Measurements from ENCODE around the gene CHST6. TPM values are rescaled to one million over a fixed set of nuclear protein-coding genes. Genes with fewer than 3 reads are reported as not detected.

Gene CHST6
- total RNA-seq, 1 experiment from 2014 or later = 17.9 TPM

- no peak for TF ChIP-seq ELF1 (IDR thresholded peaks at IDR 0.05; ENCODE audit: borderline replicate concordance, low read depth)
- no peak for TF ChIP-seq SP1 (IDR thresholded peaks at IDR 0.05; ENCODE audit: low read depth)
- no peak for TF ChIP-seq REST (IDR thresholded peaks at IDR 0.05; ENCODE audit: low read depth)
- 0 out of 2 replicates have a peak, but pooled peaks have one; percentile 16 for TF ChIP-seq POLR2AphosphoS5 (IDR thresholded peaks at IDR 0.05; ENCODE audit: low read depth, low read length)
- TF ChIP-seq YY1 (IDR thresholded peaks at IDR 0.05; ENCODE audit: extremely low read depth, insufficient replicate concordance, low read depth, low read length) = no peak
Observed at GRCh38 chr16:75491876-75492275, 3.4 kb downstream of the CHST6 start (continued).

- intact Hi-C loops (cut with micrococcal nuclease) = no loop called here
Observed at GRCh38 chr16:75488322-75488721, 6.9 kb downstream of the CHST6 start.

More at GRCh38 chr16:75488322-75488721, 6.9 kb downstream of the CHST6 start:
- Histone ChIP-seq H3K4me3 (replicated peaks in 1 of 2; ENCODE audit: low read depth in 1 of 2, low read length in 2 of 2) (no peak overlapping the region), H3K9me3 (ENCODE audit: control insufficient read depth in 1 of 2, insufficient read depth in 1 of 2, low read depth in 1 of 2, low read length in 2 of 2) (no peaks in the 10 kb centered on the region), H3K27ac (ENCODE audit: low read depth, low read length) (no peak overlapping the region), H3K36me3 (ENCODE audit: control insufficient read depth in 1 of 2, insufficient read depth in 2 of 2, low read length in 2 of 2) (no peaks in the 10 kb centered on the region), H3K4me2 (ENCODE audit: low read length) (no peak overlapping the region), H3K9me2 (ENCODE audit: insufficient read depth) (no peaks in the 10 kb centered on the region), H3K27me3 (ENCODE audit: insufficient read depth, low read length) (no peaks in the 10 kb centered on the region), H3K79me2 (ENCODE audit: insufficient read depth, low read length) (no peaks in the 10 kb centered on the region), H2AFZ (ENCODE audit: low read depth, low read length, poor library complexity, severe bottlenecking) (no peak overlapping the region), H3K4me1 (ENCODE audit: control insufficient read depth in 1 of 2, insufficient read depth in 2 of 2, low read length in 2 of 2) (peaks cover 51 to 60% of the 10 kb centered on the region in 2 experiments), H4K20me1 (ENCODE audit: insufficient read depth) (no peaks in the 10 kb centered on the region), H3K9ac (ENCODE audit: low read length) (no peak overlapping the region)
- no TSS peak for BruUV-seq (replicated peaks)
- DNase-seq (ENCODE audit: low read depth, low spot score) (no peak), ATAC-seq (no peak)
- ChIA-PET RAD21 (ENCODE audit: low non-redundant PET in 1 of 2, low total read pairs in 2 of 2, uncharacterized antibody in 2 of 2, unreplicated experiment in 2 of 2) (no interaction called here), POLR2A (no interaction called here), CTCF (no interaction called here)
- TF ChIP-seq CTCF (IDR thresholded peaks at IDR 0.05 in 2 of 3, conservative IDR thresholded peaks at IDR 0.05 in 1 of 3; ENCODE audit: borderline replicate concordance in 1 of 3, insufficient read depth in 1 of 3, low read depth in 2 of 3, low read length in 2 of 3) = no peak
- no peak for TF ChIP-seq EZH2phosphoT487 (IDR thresholded peaks at IDR 0.05; ENCODE audit: borderline replicate concordance)
- no peak for TF ChIP-seq RAD21 (IDR thresholded peaks at IDR 0.05; ENCODE audit: low read depth)
- TF ChIP-seq JUND (IDR thresholded peaks at IDR 0.05) = no peak
- TF ChIP-seq YY1 (IDR thresholded peaks at IDR 0.05; ENCODE audit: extremely low read depth, insufficient replicate concordance, low read depth, low read length) = no peak
- TF ChIP-seq ELF1 (IDR thresholded peaks at IDR 0.05; ENCODE audit: borderline replicate concordance, low read depth) = no peak
- TF ChIP-seq POLR2A (IDR thresholded peaks at IDR 0.05; ENCODE audit: borderline replicate concordance, extremely low read depth, insufficient read depth, insufficient read length) = no peak
- TF ChIP-seq ZFX (IDR thresholded peaks at IDR 0.05) = no peak
- no peak for TF ChIP-seq ZNF274 (IDR thresholded peaks at IDR 0.05; ENCODE audit: low read depth, low read length)
- TF ChIP-seq EZH2 (IDR thresholded peaks at IDR 0.05) = no peak
- no peak for TF ChIP-seq CBX3 (IDR thresholded peaks at IDR 0.05; ENCODE audit: low read depth)
